ENCODE results near the gene TMEM127.
A peak's percentile ranks its signal among the peaks of the same experiment; 100 is the strongest.

Gene TMEM127

GRCh38 chr2:96256611-96257113 is 9.1 kb downstream of the TMEM127 start:
- DNase-seq (ENCODE audit: extremely low read depth, low read depth): no peak
- TF ChIP-seq CTCF (IDR thresholded peaks at IDR 0.05; ENCODE audit: low read depth, low read length, missing control alignments): no peak
- H3K4me3 ChIP-seq (replicated peaks; ENCODE audit: low read depth, low read length): no peak overlapping the region

- no peak overlapping the region for H3K4me3 ChIP-seq (replicated peaks; ENCODE audit: low read depth, low read length)
- DNase-seq (ENCODE audit: extremely low read depth, low read depth): no peak
- TF ChIP-seq CTCF (IDR thresholded peaks at IDR 0.05; ENCODE audit: low read depth, low read length, missing control alignments): no peak
These were observed 11.2 kb downstream of the TMEM127 start for GRCh38 chr2:96254571-96254970.

- H3K4me3 ChIP-seq (replicated peaks; ENCODE audit: low read depth, low read length): no peak overlapping the region
- TF ChIP-seq CTCF (IDR thresholded peaks at IDR 0.05; ENCODE audit: low read depth, low read length, missing control alignments): no peak
- DNase-seq (ENCODE audit: extremely low read depth, low read depth): no peak
These were observed 12.8 kb downstream of the TMEM127 start for GRCh38 chr2:96253006-96253405.

GRCh38 chr2:96252526-96252925 is 13.3 kb downstream of the TMEM127 start:
- TF ChIP-seq CTCF (IDR thresholded peaks at IDR 0.05; ENCODE audit: low read depth, low read length, missing control alignments): no peak
- DNase-seq (ENCODE audit: extremely low read depth, low read depth): no peak
- H3K4me3 ChIP-seq (replicated peaks; ENCODE audit: low read depth, low read length): no peak overlapping the region

GRCh38 chr2:96251721-96252292 is 14.0 kb downstream of the TMEM127 start:
- no peak overlapping the region for H3K4me3 ChIP-seq (replicated peaks; ENCODE audit: low read depth, low read length)
- DNase-seq (ENCODE audit: extremely low read depth, low read depth): peak; percentile 75
- no peak for TF ChIP-seq CTCF (IDR thresholded peaks at IDR 0.05; ENCODE audit: low read depth, low read length, missing control alignments)

- DNase-seq (ENCODE audit: extremely low read depth, low read depth): no peak
- TF ChIP-seq CTCF (IDR thresholded peaks at IDR 0.05; ENCODE audit: low read depth, low read length, missing control alignments): no peak
- H3K4me3 ChIP-seq (replicated peaks; ENCODE audit: low read depth, low read length): no peak overlapping the region
These were observed 15.6 kb downstream of the TMEM127 start for GRCh38 chr2:96250188-96250587.

- DNase-seq (ENCODE audit: extremely low read depth, low read depth): peak; percentile 93
- H3K4me3 ChIP-seq (replicated peaks; ENCODE audit: low read depth, low read length): no peak overlapping the region
- TF ChIP-seq CTCF (IDR thresholded peaks at IDR 0.05; ENCODE audit: low read depth, low read length, missing control alignments): no peak
These were observed 16.1 kb downstream of the TMEM127 start for GRCh38 chr2:96249654-96250053.

Measured in HFF-Myc (cell line).